Thymus (tissue), 11 donors: Measurements from ENCODE around the gene OTUD3. TPM values are rescaled to one million over a fixed set of nuclear protein-coding genes. Genes with fewer than 3 reads are reported as not detected.
"Not testable (repeated sequence)": the region's sequence is repeated elsewhere in the genome, so short reads cannot be mapped to it uniquely, and the experiment has no call there.

ENCODE experiments used
- DNase-seq, 9 donors: peaks; one replicate each; pipeline ENCODE4 v3.0.0-alpha.2; 2013; ENCODE audit warnings: low spot score in 9 of 9, low read depth in 6 of 9, missing footprints in 1 of 9
- H3K27ac ChIP-seq, 2 donors: one replicate each; pipeline ENCODE4 v1.5.1; 2013; ENCODE audit warnings: control low read depth in 1 of 2, low read depth in 1 of 2, low read length in 1 of 2, mild to moderate bottlenecking in 1 of 2, moderate library complexity in 1 of 2
- H3K27me3 ChIP-seq, 2 donors: one replicate each; pipeline ENCODE4 v1.5.1; 2013; ENCODE audit warnings: low read length in 1 of 2; ENCODE audit not compliant: control insufficient read depth in 2 of 2, insufficient read depth in 1 of 2
- H3K36me3 ChIP-seq, 2 donors: one replicate each; pipeline ENCODE4 v1.5.1; 2013; ENCODE audit warnings: low read length in 1 of 2, mild to moderate bottlenecking in 1 of 2, moderate library complexity in 1 of 2; ENCODE audit not compliant: control insufficient read depth in 2 of 2, insufficient read depth in 2 of 2
- H3K4me1 ChIP-seq, 2 donors: one replicate each; pipeline ENCODE4 v1.5.1; 2013; ENCODE audit warnings: low read length in 2 of 2; ENCODE audit not compliant: control insufficient read depth in 2 of 2, insufficient read depth in 2 of 2
- H3K4me3 ChIP-seq, 2 donors: one replicate each; pipeline ENCODE4 v1.5.1; 2013; ENCODE audit warnings: low read length in 2 of 2, control low read depth in 1 of 2, mild to moderate bottlenecking in 1 of 2
- H3K9me3 ChIP-seq, 2 donors: one replicate each; pipeline ENCODE4 v1.5.1; 2013; ENCODE audit warnings: low read length in 1 of 2, mild to moderate bottlenecking in 1 of 2; ENCODE audit not compliant: control insufficient read depth in 2 of 2, insufficient read depth in 1 of 2
- WGBS: extraction: QIAGEN DNeasy Blood & Tissue Kit; methylation state at CpG from one replicate; pipeline ENCODE4 v1.1.7; 2013; 5-methylcytosine and 5-hydroxymethylcytosine counted together
- polyA plus RNA-seq: library from polyadenylated mRNA; stranded (reverse); fragments of 200-250 nt; gene quantifications from one replicate; pipeline ENCODE4 v1.2.3, GENCODE V29; 2013
- total RNA-seq: library from RNA; stranded (reverse); fragments of 120-200 nt; gene quantifications from one replicate; pipeline ENCODE4 v1.2.4, GENCODE V29; 2013
- donor health status: healthy.

The OTUD3 gene
- total and polyA plus RNA-seq, 2 donors = 3.6 to 3.7 TPM

DNA sequence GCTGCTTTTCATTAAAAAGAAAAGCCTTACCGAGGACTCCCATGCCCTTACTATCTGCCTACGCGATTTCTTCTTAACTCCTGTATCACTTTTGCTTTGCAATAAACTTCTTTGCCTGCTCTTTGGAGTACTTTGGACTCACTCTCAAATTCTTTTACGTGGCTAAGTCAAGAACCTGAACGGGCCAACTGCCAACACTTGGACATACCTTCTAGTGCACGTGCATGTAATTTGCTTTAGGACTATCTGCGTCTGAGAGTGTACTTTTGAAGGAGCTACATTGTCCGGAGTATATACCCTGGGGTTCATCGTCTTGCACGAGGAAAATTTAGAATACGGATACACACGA is 3.6 kb upstream of the OTUD3 start:
- H3K4me3 ChIP-seq = no peak overlapping the region
- no peaks in the 10 kb centered on the region for H3K9me3 ChIP-seq
- no peak for DNase-seq
- peaks cover 8 to 12% of the 10 kb centered on the region in 2 donors for H3K4me1 ChIP-seq
- H3K27me3 ChIP-seq = peaks cover 0 to 6% of the 10 kb centered on the region in 2 donors
- 96% methylated on average over 12 of the region's 12 CpGs for WGBS
- H3K36me3 ChIP-seq = no peaks in the 10 kb centered on the region
- H3K27ac ChIP-seq = no peak overlapping the region

DNA sequence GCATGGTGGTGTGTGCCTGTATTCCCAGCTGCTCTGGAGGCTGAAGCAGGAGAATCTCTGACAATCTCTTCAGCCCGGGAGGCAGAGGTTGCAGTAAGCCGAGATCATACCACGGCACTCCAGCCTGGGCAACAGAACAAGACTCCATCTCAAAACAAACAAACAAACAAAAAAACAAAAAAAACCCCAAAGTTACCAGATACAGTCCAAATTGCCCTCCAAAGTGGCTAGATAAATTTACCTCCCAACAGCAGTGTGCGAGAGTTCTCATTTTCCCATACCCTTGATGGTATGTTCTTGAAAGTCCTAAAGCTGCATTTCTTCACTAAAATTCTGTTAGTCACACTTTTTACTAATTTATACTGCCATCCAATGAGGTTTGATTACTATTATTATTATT is 3.0 kb upstream of the OTUD3 start:
- no peak overlapping the region for H3K27ac ChIP-seq
- H3K4me3 ChIP-seq = no peak overlapping the region
- no peaks in the 10 kb centered on the region for H3K36me3 ChIP-seq
- H3K27me3 ChIP-seq = peaks cover 0 to 6% of the 10 kb centered on the region in 2 donors
- H3K9me3 ChIP-seq = no peaks in the 10 kb centered on the region
- DNase-seq = no peak
- H3K4me1 ChIP-seq = peaks cover 14% of the 10 kb centered on the region in 2 donors
- WGBS = 95% methylated on average over 4 of the region's 4 CpGs

DNA sequence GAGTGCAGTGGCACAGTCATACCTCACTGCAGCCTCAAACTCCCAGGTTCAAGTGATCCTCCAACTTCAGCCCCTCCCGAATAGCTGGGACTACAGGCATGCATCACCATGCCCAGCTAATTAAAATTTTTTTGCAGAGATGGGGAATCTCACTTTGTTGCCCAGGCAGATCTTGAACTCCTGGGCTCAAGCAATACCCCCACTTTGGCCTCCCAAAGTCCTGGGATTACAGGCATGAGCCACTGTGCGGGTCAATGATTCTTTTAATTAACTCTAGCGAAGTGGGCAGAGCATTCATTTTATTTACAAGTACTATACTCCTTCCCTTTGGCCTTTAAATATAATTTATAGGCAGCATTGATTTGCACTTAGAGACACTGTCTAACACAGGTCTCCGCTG is 2.5 kb upstream of the OTUD3 start:
- Histone ChIP-seq H3K4me3 (no peak overlapping the region), H3K27ac (no peak overlapping the region), H3K9me3 (no peaks in the 10 kb centered on the region), H3K4me1 (peaks cover 14% of the 10 kb centered on the region in 2 donors), H3K27me3 (peaks cover 0 to 6% of the 10 kb centered on the region in 2 donors), H3K36me3 (no peaks in the 10 kb centered on the region)
- 94% methylated on average over 4 of the region's 4 CpGs for WGBS
- no peak for DNase-seq

DNA sequence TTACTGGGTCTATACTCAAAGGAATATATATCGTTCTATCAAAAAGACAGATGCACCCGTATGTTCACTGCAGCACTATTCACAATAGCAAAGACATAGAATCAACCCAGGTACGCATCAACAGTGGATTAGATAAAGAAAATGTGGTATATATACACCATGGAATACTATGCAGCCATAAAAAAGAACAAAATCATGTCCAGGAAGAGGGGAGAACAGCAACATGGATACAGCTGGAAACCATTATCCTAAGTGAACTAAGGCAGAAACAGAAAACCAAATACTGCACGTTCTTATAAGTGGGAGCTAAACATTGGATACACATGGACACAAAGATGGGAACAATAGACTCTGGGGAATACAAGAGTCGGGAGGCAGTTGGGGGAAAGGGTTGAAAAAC is 1.4 kb upstream of the OTUD3 start:
- DNase-seq, H3K27me3 ChIP-seq, H3K36me3 ChIP-seq, H3K4me3 ChIP-seq, H3K9me3 ChIP-seq, H3K27ac ChIP-seq: not testable (repeated sequence)
- H3K4me1 ChIP-seq = peaks cover 14% of the 10 kb centered on the region in 2 donors
- WGBS = 88% methylated on average over 5 of the region's 5 CpGs

DNA sequence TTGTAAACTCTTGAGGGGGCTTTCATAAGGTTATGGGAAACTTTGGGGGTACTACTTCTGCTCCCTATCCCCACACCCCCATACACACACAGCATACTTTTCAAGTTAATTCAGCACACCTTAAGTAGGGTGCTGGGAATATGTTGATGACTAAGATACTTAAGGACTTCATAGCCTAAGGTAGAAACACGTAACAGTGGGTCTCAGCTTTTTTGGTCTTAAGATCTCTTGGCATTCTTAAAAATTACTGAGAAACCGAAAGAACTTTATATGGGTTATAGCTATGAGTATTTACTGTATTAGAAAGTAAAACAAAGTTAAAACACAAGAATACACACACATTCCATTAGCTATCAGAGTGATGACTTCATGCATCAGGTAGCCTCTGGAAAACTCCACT is 2.1 kb downstream of the OTUD3 start:
- DNase-seq = no peak
- H3K27me3 ChIP-seq = no peaks in the 10 kb centered on the region
- 99% methylated on average over 2 of the region's 2 CpGs for WGBS
- H3K27ac ChIP-seq = no peak overlapping the region
- peaks cover 0 to 4% of the 10 kb centered on the region in 2 donors for H3K36me3 ChIP-seq
- H3K9me3 ChIP-seq = no peaks in the 10 kb centered on the region
- peaks cover 14% of the 10 kb centered on the region in 2 donors for H3K4me1 ChIP-seq
- no peak overlapping the region for H3K4me3 ChIP-seq

DNA sequence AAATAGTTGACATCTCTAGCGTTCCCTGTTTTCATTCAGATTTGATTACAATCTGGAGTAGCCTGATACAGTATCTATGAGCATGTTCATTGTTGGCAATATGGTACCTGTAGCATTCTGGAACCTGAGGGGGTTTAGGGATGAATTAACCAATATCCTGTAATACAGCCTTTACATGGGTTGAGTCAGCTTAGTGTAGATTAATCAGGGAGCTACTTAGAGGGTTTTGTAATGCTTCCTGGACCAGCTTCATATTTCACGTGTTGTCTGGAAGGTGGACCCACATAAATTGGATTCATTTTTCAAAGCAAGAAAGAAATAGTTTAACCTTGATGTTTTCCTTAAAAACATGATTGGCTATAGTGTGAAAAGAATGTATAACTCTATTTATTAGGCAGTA is 3.6 kb downstream of the OTUD3 start:
- Histone ChIP-seq H3K36me3 (peaks cover 4 to 8% of the 10 kb centered on the region in 2 donors), H3K4me3 (no peak overlapping the region), H3K9me3 (no peaks in the 10 kb centered on the region), H3K27me3 (no peaks in the 10 kb centered on the region), H3K4me1 (peaks cover 14% of the 10 kb centered on the region in 2 donors), H3K27ac (no peak overlapping the region)
- no peak for DNase-seq
- 100% methylated on average over 2 of the region's 2 CpGs for WGBS

DNA sequence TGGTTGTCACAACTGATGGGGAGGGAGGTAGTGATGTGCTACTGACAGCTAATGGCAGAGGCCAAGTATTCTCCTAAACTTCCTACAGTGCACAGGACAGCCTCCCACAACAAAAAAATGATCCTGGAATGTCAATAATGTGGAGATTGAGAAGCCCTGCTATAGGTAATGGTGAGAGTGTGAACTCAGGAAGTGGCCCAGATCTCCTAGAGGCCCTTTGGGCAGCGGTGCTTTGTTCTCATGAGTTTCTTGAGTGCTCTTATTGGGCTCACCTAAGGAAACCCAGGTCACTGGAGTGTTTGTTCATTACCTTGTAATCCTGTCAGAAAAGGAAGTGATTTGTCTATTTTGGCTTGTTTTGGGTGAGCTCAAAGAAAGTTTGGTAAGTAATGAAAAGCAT is 5.9 kb downstream of the OTUD3 start:
- Histone ChIP-seq H3K4me3 (no peak overlapping the region), H3K27me3 (no peaks in the 10 kb centered on the region), H3K4me1 (peaks cover 8 to 11% of the 10 kb centered on the region in 2 donors), H3K36me3 (peaks cover 13 to 23% of the 10 kb centered on the region in 2 donors), H3K27ac (no peak overlapping the region), H3K9me3 (no peaks in the 10 kb centered on the region)
- no peak for DNase-seq
- WGBS = 100% methylated on average over 1 of the region's 1 CpG

DNA sequence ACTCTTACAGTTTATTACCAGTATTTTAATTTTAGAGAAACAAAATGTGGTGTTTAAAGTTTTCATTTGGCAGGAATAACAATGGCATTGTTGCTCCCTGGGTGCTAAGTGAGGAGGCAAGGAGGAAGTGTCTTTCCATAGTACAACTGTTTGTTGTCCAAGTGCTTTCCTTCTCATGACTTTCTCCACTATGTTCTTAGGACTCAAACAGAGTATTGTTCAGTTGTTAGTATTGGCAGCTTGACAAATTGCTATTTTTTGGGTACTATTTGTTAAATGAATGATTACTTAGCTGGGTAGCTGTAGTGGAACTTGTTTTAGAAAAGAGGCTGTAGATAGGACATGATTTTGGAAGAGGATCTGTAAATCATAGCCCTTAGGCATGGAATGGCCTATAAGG is 7.5 kb downstream of the OTUD3 start:
- no peaks in the 10 kb centered on the region for H3K9me3 ChIP-seq
- H3K27me3 ChIP-seq = no peaks in the 10 kb centered on the region
- H3K27ac ChIP-seq = no peak overlapping the region
- DNase-seq = no peak
- no peaks in the 10 kb centered on the region for H3K4me1 ChIP-seq
- no peak overlapping the region for H3K4me3 ChIP-seq
- H3K36me3 ChIP-seq = peaks cover 19 to 36% of the 10 kb centered on the region in 2 donors

DNA sequence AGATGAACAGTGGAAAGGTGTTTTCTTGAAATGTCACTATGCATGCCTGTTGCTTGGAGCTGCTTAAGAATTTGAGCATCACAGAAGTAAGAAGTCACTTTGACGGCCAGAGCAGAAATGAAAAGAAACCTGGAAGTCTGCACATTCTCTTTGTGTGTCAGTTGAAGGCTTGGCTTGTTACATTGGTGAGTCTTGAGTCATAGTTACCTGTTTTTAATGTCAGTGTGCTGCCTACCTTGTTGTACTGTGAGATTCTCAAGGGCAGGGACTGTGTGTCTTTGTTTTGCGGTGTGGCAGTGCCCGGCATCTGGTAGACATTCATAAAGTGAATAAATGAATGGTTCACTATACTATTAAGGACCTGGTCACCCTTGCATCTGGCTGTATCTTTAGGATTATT is 9.9 kb downstream of the OTUD3 start:
- peaks cover 24 to 48% of the 10 kb centered on the region in 2 donors for H3K36me3 ChIP-seq
- WGBS = 99% methylated on average over 3 of the region's 3 CpGs
- H3K9me3 ChIP-seq = no peaks in the 10 kb centered on the region
- DNase-seq = no peak
- H3K27ac ChIP-seq = no peak overlapping the region
- no peaks in the 10 kb centered on the region for H3K27me3 ChIP-seq
- no peaks in the 10 kb centered on the region for H3K4me1 ChIP-seq
- H3K4me3 ChIP-seq = no peak overlapping the region

DNA sequence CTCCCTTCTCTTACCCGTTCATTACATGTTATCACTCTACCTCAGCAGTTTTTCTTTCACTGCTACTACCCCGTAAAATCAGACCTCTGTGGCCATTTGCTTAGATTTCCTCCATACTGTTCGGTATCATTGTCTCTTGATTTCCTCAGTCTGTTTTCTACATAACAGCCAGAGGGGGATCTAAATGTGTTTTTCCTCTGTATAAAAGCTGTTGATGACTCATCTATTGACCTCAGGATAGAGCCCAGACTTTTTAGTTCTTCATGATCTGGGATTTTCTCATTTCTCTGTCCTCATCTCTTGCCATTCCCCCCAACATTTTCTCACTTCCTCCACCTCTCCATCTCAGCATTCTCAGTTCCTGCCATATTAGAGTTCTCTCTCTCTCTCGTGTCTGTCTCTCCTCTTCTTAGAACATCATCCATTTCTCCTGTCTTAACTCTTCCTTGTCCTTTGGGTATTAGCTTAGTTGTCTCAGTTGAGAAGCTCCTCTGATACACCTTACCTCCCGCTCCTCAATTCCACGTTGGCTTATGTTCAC is 10.5 kb downstream of the OTUD3 start:
- no peak for DNase-seq
- WGBS = 98% methylated on average over 6 of the region's 6 CpGs
- Histone ChIP-seq H3K4me1 (no peaks in the 10 kb centered on the region), H3K27ac (no peak overlapping the region), H3K36me3 (peaks cover 29 to 48% of the 10 kb centered on the region in 2 donors), H3K4me3 (no peak overlapping the region), H3K27me3 (no peaks in the 10 kb centered on the region), H3K9me3 (no peaks in the 10 kb centered on the region)
